HG03039 (cell line): Measurements from ENCODE around the gene MYL6B.
A peak's percentile ranks its signal among the peaks of the same experiment; 100 is the strongest.
"Not testable (repeated sequence)": the region's sequence is repeated elsewhere in the genome, so short reads cannot be mapped to it uniquely, and the experiment has no call there.

Experiments used
- ATAC-seq: cut with Tn5 transposase; IDR thresholded peaks from one replicate; pipeline ENCODE4 v1.9.1; 2021; ENCODE audit warnings: mild to moderate bottlenecking, moderate library complexity; ENCODE audit not compliant: unreplicated experiment

The MYL6B gene

DNA sequence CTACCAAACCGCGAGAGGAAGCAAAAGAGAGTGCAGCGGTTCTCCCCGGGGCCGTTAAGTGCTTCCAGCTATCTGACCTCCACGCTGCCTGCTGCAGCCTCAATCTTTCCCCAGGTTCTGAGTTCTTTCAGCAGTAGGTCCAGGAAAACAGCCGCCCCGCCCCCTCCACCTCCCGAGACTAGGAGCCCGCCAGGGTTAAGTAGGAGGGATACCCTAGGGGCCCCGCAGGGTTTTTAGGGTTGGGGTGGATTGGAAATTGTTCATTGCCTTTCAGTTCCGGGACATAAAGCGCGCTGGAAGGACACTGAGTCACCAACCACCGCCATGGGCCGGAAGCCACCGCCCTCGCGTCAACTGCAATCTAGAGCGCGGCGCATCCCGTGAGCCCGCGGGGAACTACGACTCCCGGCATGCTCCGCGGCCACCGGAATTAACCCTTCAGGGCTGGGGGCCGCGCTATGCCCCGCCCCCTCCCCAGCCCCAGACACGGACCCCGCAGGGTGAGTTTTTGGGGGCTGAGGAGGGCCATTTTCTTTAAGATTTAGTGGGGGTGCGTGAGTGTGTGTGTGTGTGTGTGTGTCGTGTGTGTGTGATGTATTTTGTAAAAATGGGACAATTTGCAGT lies at the start of gene MYL6B:
TSS of gene MYL6B (plus strand) at position 456 of the 624 bp plus-strand sequence. CDS start 1,332 bp downstream, outside the sequence.
- ATAC-seq: peak; percentile 89

DNA sequence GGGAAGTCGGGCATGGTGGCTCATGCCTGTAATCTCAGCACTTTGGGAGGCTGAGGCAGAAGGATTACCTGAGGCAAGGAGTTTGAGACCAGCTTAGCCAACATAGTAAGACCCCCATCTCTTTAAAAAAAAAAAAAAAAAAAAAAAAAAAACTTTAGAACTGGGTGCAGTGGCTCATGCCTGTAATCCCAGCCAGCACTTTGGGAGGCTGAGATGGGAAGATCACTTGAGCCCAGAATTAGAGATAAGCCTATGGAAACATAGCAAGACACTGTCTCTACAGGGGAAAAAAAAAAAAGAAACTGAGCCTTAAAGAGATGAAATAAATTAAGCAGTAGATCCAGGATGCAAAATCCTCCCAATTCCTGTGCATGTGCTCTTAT lies 49.7 kb upstream of the MYL6B start:
- ATAC-seq: no peak

- no peak for ATAC-seq
These were observed 49.2 kb upstream of the MYL6B start for GRCh38 chr12:56103066-56103711.

- no peak for ATAC-seq
These were observed 48.6 kb upstream of the MYL6B start for GRCh38 chr12:56103823-56104108.

GRCh38 chr12:56104109-56104814 lies 48.1 kb upstream of the MYL6B start, which contains the start of gene PA2G4:
TSS of gene PA2G4 (plus strand) at chr12:56104559. CDS start at chr12:56104738, 179 bp downstream.
- ATAC-seq: peak; percentile 91

DNA sequence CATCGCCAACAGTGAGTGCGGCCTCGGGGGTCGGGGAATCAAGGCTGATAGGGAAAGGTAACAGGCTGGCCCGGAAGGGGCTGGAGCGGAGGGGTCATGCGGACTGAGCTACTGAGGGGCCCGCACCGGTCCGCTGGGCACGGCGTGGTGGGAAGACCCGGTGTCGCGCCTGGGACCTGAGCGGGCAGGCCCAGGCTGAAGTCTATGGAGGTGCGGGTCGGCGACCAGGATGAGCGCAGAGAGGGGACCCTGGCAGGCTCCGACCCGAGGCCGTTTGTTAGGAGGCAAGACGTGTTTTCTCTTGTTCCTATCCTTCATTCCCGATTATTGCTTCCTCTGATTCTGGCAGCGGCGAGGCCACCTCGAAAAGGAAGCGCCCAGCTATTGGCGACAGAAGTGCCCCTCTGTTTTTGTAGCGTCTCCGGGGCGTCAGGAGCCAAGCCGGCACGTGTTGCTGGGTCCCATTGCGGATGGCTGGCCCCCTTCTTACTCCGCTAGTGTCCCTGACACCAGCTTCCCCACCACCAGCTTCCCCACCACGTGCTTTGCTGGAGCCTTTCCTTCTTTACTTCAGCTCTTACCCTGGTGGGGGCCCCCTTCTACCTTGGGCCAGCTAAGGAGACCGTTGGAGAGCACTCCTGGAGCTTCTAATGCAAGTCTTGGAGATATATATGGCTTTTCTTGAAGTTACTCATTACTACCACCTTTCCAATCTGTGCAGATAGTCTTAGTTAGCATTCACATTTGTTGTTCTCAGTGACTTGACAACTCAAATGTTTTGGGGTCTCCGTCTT lies 47.4 kb upstream of the MYL6B start:
- ATAC-seq: peak; percentile 5

GRCh38 chr12:56105609-56105902 lies 46.8 kb upstream of the MYL6B start:
- no peak for ATAC-seq

GRCh38 chr12:56107242-56107641 lies 45.1 kb upstream of the MYL6B start:
- ATAC-seq: no peak

DNA sequence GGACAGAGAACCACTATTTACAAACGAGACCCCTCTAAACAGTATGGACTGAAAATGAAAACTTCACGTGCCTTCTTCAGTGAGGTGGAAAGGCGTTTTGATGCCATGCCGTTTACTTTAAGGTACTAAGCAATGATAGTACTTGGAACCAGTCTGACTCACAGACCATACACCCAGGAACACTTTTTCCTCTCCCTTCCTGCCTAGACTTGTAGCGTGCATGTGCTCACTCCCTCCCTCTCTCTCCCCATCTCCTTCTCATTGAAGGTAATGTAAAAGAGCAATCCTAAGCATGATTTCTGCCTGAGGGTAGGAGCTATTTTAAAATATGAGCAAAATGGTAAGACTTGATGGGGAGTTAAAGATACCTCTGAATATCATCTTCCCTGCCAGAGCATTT lies 41.8 kb upstream of the MYL6B start:
- ATAC-seq: no peak

DNA sequence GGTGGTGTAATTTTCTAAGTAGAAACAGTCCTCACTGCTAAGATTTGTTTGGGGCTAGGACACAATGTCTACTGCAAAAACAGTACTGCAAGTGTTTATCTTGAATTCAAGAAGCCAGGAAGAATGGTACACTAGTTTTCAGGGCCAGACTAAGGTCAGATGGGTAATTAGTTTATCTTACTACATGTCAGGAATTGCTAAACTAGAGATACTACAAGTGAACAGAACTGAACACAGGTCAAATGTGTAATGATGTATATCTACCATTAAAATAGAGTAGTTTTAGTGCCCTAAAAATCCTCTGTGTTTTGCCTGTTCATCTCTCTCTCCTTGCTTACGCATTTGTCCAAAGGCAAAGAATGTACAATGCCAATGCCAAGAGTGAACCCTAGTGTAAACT lies 38.3 kb upstream of the MYL6B start:
- no peak for ATAC-seq

DNA sequence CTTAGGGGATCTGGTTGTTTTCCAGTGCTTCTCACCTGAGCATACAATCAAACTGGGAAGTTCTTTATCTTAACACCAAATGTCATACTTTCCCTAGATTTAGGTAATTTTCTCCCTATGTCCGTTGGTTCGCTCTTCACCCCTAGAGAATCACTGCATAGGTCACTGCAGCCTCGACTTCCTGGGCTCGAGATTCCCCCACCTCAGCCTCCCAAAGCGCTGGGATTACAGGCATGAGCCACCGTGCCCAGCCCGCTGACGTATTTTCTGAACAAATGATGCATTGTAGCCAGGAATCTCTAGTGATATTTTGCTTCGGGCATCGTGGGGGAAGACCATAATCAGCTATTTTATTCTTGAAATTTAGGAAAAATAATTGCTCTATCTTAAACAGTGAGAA lies 37.1 kb upstream of the MYL6B start:
- ATAC-seq: no peak

DNA sequence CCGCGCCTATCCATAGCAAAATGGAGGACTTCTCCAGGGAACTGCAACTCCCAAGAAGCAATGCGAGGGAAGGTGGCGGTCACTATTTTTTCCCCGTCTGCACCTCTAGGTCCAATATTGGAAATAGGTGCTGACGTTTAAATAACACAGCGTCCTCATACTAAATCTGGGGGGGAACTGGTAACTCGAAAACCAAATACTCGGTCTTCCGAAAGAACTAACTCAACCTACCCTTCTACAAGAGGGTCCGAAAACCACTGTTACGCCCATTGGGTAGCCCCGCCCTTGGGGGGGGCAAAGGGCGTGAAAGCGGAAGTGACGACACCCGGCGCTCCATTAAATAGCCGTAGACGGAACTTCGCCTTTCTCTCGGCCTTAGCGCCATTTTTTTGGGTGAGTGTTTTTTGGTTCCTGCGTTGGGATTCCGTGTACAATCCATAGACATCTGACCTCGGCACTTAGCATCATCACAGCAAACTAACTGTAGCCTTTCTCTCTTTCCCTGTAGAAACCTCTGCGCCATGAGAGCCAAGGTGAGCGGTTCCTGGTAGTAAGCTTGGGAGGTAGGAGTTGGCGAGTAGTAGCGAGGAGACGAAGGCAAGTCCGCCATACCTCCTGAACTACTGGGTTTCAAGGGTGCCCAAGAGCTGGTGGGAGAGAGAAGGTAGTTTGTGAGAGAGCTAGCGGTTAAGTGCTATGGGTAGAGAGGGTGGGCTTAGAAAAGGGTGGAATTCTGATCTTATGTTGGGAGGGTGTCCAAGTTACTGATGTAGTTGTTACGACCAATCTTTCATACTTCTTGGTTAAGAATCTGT lies 35.9 kb upstream of the MYL6B start, which contains the start of gene RPL41:
TSS of gene RPL41 (plus strand) at position 367 of the 815 bp plus-strand sequence.
- peak; percentile 39 for ATAC-seq

DNA sequence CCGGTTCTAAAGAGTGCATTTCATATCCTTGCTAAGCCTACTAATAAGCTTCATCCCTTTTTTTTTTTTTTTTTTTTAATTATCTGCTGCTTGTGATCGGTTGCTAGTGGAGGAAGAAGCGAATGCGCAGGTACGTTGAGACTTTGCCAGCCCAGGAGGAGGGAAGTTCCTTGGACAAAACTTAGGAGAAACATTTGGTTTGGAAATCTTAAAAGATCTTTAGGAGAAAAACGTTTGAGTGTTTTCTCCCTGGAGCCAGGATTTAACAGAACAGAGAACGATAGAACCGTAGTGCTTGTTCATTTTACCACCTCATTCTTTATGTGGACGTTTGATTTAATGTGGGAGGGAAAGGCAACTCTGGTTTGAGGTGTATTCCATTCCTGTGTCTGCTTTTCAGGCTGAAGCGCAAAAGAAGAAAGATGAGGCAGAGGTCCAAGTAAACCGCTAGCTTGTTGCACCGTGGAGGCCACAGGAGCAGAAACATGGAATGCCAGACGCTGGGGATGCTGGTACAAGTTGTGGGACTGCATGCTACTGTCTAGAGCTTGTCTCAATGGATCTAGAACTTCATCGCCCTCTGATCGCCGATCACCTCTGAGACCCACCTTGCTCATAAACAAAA lies 35.2 kb upstream of the MYL6B start:
- not testable (repeated sequence) for ATAC-seq

DNA sequence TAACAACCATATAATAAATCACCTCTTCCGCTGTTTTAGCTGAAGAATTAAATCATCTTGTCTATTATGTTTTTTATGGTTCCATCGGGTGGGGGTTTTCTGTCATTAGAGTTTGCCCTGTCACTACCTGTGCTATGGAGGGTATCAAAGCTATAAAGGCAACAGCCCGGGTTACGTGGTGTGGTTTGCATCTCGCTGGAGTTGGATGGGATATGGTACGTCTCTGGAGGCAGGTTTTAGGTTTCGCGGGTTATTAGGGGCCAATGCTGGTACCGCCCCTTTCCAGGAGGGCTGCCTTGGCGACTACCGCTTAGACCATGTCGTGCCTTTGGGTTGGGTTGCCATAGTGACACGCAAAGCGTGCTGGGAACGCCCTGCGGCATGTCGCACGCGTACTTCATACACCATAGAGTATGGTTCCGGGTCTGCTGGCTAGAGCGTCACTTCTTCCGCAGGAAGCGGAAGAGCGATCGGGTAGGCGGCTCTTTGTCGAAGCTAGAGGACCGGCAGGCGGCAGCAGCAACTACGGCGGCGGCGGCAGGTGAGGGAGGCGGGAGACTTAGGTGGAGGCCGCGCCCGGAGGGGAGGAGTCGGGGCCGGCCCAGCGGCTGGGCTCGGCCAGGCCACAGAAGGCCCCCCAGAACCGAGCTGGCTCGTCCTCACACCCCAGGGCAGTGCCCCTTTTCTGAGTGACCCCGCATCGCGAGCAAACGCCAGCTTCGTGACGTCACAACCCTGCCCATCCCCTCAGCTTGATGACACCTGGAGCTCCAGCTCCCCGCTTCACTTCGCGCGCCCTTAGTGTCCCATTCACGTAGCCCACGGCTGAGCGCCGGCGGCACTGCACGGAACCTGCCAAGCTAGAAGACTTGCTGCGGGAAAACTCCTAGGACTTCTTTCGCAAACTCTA lies 34.4 kb upstream of the MYL6B start, which contains the start of gene ZC3H10:
TSS of gene ZC3H10 (plus strand) at position 489 of the 910 bp plus-strand sequence. CDS start 2,297 bp downstream, outside the sequence.
- ATAC-seq: peak; percentile 71

GRCh38 chr12:56118688-56119357 lies 33.6 kb upstream of the MYL6B start:
- ATAC-seq: peak; percentile 1

GRCh38 chr12:56119361-56119796 lies 33.0 kb upstream of the MYL6B start:
- no peak for ATAC-seq

- ATAC-seq: no peak
These were observed 32.1 kb upstream of the MYL6B start for GRCh38 chr12:56120158-56120846.
